Naive thymus-derived CD8-positive, alpha-beta T cell (primary cell): Measurements from ENCODE around the gene FRS2. TPM values are rescaled to one million over a fixed set of nuclear protein-coding genes. Genes with fewer than 3 reads are reported as not detected.

Source experiments
- ATAC-seq, 2 donors: fragments of 150-1000 bp; cut with Tn5 transposase in 1 of 2; sonication (Bioruptor Pico), chemical (Tn5 transposase) in 1 of 2; 1 replicate in 1 of 2; 2 replicates in 1 of 2; pipeline ENCODE4 v1.10.0; 2021; ENCODE audit warnings: mild to moderate bottlenecking in 2 of 2, moderate library complexity in 2 of 2
- POLR2A ChIA-PET: fragments of 350-600 bp; sonication (Branson Sonifier 250); formaldehyde crosslinking; loops from one replicate; lab custom pipeline; 2021; ENCODE audit warnings: antibody characterized with exemption; lab: Charles Lee
- DNase-seq, 10 donors: peaks; one replicate each; pipeline versions ENCODE4 v3.0.0 to v3.0.0-alpha.2; 2020 to 2022
- H3K27ac Mint-ChIP-seq, 10 donors: one replicate each; pipeline ENCODE4 v1.8.0; 2020 to 2022; ENCODE audit warnings: mild to moderate bottlenecking in 10 of 10, mixed read lengths in 10 of 10, moderate library complexity in 4 of 10, inconsistent platforms in 1 of 10
- H3K27me3 Mint-ChIP-seq, 5 donors: one replicate each; pipeline ENCODE4 v1.8.0; 2021 to 2022; ENCODE audit warnings: mixed read lengths in 5 of 5
- H3K36me3 Mint-ChIP-seq, 3 donors: one replicate each; pipeline ENCODE4 v1.8.0; 2020 to 2022; ENCODE audit warnings: mixed read lengths in 3 of 3, mild to moderate bottlenecking in 2 of 3, inconsistent platforms in 1 of 3
- H3K4me1 Mint-ChIP-seq, 4 donors: one replicate each; pipeline ENCODE4 v1.8.0; 2021 to 2022; ENCODE audit warnings: mixed read lengths in 4 of 4
- H3K4me3 Mint-ChIP-seq, 10 donors: one replicate each; pipeline ENCODE4 v1.8.0; 2020 to 2022; ENCODE audit warnings: mild to moderate bottlenecking in 10 of 10, mixed read lengths in 10 of 10, moderate library complexity in 6 of 10, inconsistent platforms in 1 of 10
- H3K9me3 Mint-ChIP-seq, 9 donors: one replicate each; pipeline ENCODE4 v1.8.0; 2020 to 2022; ENCODE audit warnings: mixed read lengths in 9 of 9, mild to moderate bottlenecking in 3 of 9, inconsistent platforms in 1 of 9, moderate library complexity in 1 of 9
- polyA plus RNA-seq, 3 donors: library from polyadenylated mRNA; unstranded; fragments of 300-500 nt; fragmentation: Illumina TruSeq; gene quantifications; one replicate each; pipeline ENCODE4 v1.2.3, GENCODE V29; 2021
- total RNA-seq, 8 experiments: library from RNA in 2 of 8; stranded (reverse) in 2 of 8; gene quantifications; one replicate each; pipeline ENCODE4 v1.2.3 and lab custom pipeline; 2021 to 2026

Gene FRS2
- total and polyA plus RNA-seq, 5 experiments from 2014 or later: 11.1 to 33.5 (median 12.3) TPM

DNA sequence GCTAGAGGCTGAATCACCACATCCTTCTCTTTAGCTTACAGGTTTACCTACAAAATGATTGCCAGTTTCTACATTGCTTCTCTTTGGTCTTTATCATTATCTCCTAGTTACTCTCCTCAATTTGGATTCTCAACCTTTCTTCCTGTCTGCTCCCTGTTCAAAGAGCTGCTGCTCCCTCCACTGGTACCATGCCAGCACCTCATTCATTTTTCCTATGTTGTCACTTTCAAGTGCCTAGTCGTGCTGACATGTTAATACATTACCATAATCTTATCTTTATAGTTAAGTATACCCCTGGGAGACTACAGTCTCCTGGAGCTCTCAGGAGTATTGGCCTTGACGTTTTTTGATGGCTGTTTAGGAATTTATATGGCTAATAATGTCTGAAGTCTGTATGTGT, 14.2 kb downstream of the FRS2 start:
- Mint-ChIP-seq H3K4me3 (peak overlapping the region in 7 of 10 donors; percentile 2 to 55 (median 41)), H3K27ac (peak overlapping the region in 5 of 10 donors; percentile 13 to 61 (median 45)), H3K4me1 (peaks cover 30 to 74% (median 66%) of the 10 kb centered on the region in 4 donors), H3K9me3 (peaks cover 0 to 12% (median 2%) of the 10 kb centered on the region in 9 donors), H3K27me3 (no peaks in the 10 kb centered on the region), H3K36me3 (peaks cover 10 to 36% (median 24%) of the 10 kb centered on the region in 3 donors)
- POLR2A ChIA-PET: interaction anchor here (1.7 kb wide), 1 partner anchor 14 kb away, joined by 5 read pairs; no protein-coding TSS in a partner anchor
- DNase-seq (no peak), ATAC-seq (no peak)

DNA sequence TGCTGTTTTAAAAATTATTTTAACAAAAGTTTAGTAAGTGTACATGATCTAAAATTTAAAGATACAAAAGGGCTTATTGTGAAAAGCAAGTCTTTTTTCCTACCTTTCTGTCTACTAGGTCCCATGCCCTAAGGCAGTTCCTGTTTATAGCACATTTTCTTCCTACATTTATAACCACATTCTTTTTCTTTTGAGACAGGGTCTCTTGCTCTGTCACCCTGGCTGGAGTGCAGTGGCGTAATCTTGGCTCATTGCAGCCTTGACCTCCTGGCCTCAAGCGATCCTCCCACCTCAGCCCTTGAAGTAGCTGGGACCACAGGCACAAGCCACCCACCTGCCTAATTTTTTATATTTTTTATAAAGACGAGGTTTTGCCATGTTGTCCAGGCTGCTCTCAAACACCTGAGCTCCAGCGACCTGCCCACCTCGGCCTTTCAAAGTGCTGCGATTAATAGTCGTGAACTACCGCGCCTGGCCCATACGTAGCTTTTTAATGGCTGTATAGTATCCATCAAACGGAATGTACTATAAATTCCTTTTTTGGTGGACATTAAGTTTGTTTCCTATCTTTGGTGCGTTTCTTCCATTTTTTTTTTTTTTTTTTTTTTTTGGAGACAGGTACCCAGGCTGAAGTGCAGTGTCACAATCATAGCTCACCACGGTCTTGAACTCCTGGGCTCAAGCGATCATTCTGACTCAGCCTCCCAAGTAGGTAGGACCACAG, 20.9 kb downstream of the FRS2 start:
- POLR2A ChIA-PET: interaction anchor here (0.7 kb wide), 1 partner anchor 72 kb away, joined by 7 read pairs; no protein-coding TSS in a partner anchor
- no peak for ATAC-seq
- Mint-ChIP-seq H3K36me3 (peaks cover 15 to 45% (median 29%) of the 10 kb centered on the region in 3 donors), H3K4me1 (peaks cover 22 to 57% (median 42%) of the 10 kb centered on the region in 4 donors), H3K4me3 (no peak overlapping the region), H3K27me3 (no peaks in the 10 kb centered on the region), H3K9me3 (peaks cover 0 to 12% (median 2%) of the 10 kb centered on the region in 9 donors), H3K27ac (peak overlapping the region in 2 of 10 donors; percentile 4 to 61)
- no peak for DNase-seq

DNA sequence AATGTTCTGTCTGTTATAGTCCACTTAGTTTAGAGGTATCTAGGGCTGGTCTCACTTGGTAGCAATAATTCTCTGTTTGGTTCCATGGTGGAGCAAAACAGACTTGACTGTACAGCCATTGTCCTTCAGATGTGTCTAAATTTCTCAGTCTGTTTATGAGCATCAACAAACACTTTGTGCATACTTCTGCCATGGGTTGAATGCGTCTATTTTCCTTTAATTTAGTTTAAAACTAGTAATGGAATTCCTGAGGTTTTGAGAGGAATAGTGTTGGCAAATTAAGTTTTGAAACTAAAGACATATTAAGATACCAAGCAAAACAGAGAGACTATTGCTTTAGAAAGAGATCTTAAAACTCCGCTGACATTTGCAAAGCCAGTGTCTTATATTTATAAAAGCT, 22.6 kb downstream of the FRS2 start:
- H3K9me3 Mint-ChIP-seq: peaks cover 0 to 2% (median 0%) of the 10 kb centered on the region in 9 donors
- H3K36me3 Mint-ChIP-seq: peaks cover 7 to 30% (median 12%) of the 10 kb centered on the region in 3 donors
- H3K27ac Mint-ChIP-seq: peak overlapping the region in 1 of 10 donors; percentile 13
- POLR2A ChIA-PET: no interaction called here
- no peak overlapping the region for H3K4me3 Mint-ChIP-seq
- H3K27me3 Mint-ChIP-seq: no peaks in the 10 kb centered on the region
- H3K4me1 Mint-ChIP-seq: peaks cover 28 to 56% (median 43%) of the 10 kb centered on the region in 4 donors
- DNase-seq: no peak
- no peak for ATAC-seq

DNA sequence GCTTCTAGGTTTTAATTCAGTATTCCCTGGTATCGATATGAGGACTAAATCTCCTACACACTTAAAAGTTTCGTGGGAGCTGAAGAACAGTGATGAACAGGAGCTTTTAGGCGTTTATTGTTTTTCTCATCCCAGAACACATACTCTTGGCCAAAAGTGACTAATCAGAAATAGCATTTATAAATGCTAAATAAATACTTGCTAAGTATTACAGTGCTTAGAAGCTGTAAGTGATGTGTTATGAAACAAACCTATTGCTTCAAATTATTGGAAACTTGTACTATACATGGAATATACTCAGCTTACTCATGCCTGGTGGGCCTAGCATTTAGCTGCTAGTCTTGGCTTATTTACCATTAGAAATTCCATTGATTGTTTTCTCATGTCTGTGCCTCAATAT, 24.9 kb downstream of the FRS2 start:
- Mint-ChIP-seq H3K27ac (peak overlapping the region in 1 of 10 donors; percentile 15), H3K4me3 (no peak overlapping the region), H3K9me3 (no peaks in the 10 kb centered on the region), H3K4me1 (peaks cover 32 to 61% (median 47%) of the 10 kb centered on the region in 4 donors), H3K27me3 (no peaks in the 10 kb centered on the region), H3K36me3 (peaks cover 5 to 23% (median 9%) of the 10 kb centered on the region in 3 donors)
- DNase-seq (no peak), ATAC-seq (no peak)
- POLR2A ChIA-PET: no interaction called here

DNA sequence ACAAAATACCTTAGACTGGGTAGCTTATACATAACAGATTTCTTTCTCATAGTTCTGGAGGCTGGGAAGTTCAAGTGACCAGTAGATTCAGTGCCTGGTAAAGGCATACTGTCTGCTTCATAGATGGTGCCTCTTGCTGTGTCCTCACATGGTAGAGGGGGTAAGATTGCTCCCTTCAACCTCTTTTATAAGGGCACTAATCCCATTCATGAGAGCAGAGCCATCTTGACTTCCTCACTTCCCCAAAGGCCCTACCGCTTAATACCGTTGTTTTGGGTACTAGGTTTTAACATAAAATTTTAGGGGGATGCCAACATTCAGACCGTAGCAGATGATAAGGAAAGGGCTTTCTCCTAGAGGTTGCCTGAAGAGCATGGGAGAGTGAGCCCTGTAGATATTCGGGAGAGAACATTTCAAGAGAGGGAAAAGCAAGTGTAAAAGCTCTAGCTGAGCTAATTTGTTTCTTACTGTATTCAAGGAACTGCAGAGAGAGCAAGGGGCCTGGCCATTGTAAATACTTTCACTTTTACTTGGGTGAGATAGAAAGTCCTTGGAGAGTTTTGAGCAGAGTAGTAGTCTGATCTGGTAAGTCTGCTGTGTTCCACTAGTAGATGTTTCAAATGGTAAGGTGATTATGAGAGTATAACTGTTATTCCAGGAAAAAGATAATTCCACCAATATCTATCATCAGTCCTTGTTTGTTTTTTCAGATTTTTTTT, 27.3 kb downstream of the FRS2 start:
- DNase-seq (no peak), ATAC-seq (peak; percentile 39 to 67)
- POLR2A ChIA-PET: no interaction called here
- no peaks in the 10 kb centered on the region for H3K27me3 Mint-ChIP-seq
- no peaks in the 10 kb centered on the region for H3K9me3 Mint-ChIP-seq
- peak overlapping the region; percentile 13 to 57 (median 26) for H3K4me3 Mint-ChIP-seq
- peak overlapping the region in 9 of 10 donors; percentile 23 to 82 (median 60) for H3K27ac Mint-ChIP-seq
- H3K36me3 Mint-ChIP-seq: peaks cover 0 to 21% (median 2%) of the 10 kb centered on the region in 3 donors
- H3K4me1 Mint-ChIP-seq: peaks cover 35 to 65% (median 50%) of the 10 kb centered on the region in 4 donors

DNA sequence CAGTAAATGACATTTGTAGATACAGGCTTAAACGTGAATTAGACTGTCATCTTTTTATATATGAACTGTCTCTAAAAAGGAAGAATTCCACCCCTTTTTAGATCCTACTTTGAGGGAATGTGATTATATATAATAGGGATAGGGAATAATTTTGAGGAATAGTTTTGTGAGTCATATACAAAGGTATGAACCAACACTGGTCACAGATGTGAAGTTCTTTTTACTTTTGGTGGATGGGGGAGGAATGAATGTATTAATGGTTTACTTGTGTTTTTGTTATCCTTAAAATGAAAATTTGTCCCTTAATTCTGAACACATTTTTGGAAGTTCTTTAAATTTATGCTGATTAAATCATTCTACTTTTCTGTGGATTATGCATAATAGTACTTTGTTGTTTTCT, 30.4 kb downstream of the FRS2 start:
- Mint-ChIP-seq H3K27me3 (no peaks in the 10 kb centered on the region), H3K4me3 (no peak overlapping the region), H3K9me3 (no peaks in the 10 kb centered on the region), H3K4me1 (peaks cover 42 to 77% (median 63%) of the 10 kb centered on the region in 4 donors), H3K27ac (no peak overlapping the region), H3K36me3 (peaks cover 0 to 16% (median 4%) of the 10 kb centered on the region in 3 donors)
- no peak for DNase-seq
- POLR2A ChIA-PET: no interaction called here
- no peak for ATAC-seq

DNA sequence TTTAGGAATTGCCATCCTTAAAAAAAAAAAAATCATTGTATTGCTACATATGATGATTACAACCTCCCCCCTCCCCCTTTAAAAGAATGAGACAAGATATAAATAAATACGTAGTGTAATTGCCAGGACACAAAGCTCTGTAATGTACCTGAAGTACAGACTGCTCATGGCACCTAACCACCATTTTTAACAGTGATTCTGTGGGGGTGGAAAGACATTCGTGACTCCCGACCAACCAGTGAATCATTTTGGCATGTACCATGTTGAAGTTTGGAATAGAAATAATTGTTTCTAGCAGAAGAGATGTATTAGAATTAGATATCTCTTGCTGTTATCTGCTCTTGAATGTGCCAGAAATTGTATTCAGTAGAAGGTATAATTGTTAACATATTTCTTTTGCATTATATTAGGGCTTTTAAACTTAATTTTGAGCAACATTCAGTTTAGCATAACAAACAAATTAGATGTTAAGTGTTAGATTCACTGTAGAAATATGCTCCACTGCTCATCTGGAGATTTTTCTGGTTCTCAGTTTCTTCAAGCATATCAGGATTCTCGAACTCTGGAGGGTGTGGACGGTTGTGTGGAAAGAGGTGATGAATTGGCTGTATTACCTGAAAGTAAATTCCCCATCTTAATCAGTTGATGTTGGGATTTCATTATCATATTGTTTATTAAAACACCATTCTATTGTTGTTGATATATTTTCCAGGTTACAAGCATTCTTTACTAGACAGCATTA, 31.1 kb downstream of the FRS2 start:
- Mint-ChIP-seq H3K36me3 (peaks cover 0 to 16% (median 2%) of the 10 kb centered on the region in 3 donors), H3K27me3 (no peaks in the 10 kb centered on the region), H3K4me1 (peaks cover 42 to 78% (median 64%) of the 10 kb centered on the region in 4 donors), H3K27ac (no peak overlapping the region), H3K4me3 (no peak overlapping the region), H3K9me3 (no peaks in the 10 kb centered on the region)
- no peak for DNase-seq
- POLR2A ChIA-PET: no interaction called here
- ATAC-seq: no peak

DNA sequence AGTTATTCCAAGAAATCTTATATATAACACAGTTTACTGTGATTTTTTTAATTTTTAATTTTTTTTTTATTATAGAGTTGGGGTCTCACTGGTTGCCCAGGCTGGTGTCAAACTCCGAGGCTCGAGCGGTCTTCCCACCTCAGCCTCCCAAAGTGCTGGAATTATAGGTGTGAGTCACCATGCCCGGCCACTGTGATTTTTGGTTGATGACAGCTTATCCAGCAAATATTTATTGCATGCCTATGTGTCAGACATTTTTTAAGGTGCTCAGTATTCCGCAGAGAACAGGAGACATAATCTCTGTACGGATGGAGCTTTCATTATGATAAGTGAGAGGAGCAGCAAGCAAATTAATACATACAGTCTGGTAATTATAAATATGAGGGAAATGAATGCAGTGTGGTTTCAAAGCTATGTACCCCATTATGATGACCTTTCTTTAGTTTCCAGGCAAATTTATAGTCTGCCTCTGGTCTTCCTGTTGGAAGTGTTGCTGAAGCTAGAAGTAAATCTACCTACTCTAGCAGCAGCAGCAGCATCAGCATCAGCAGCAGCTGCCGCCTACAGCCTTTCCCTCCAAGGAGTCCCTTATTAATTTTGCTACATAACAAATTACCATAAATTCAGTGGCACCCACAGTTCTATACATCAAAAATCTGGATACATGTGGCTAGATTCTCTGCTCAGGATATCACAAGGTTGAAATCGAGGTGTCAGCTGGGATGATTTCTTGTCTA, 32.3 kb downstream of the FRS2 start:
- DNase-seq (no peak), ATAC-seq (no peak)
- no peak overlapping the region for H3K4me3 Mint-ChIP-seq
- H3K9me3 Mint-ChIP-seq: no peaks in the 10 kb centered on the region
- POLR2A ChIA-PET: no interaction called here
- H3K4me1 Mint-ChIP-seq: peaks cover 34 to 72% (median 61%) of the 10 kb centered on the region in 4 donors
- H3K36me3 Mint-ChIP-seq: peaks cover 0 to 19% (median 2%) of the 10 kb centered on the region in 3 donors
- no peak overlapping the region for H3K27ac Mint-ChIP-seq
- H3K27me3 Mint-ChIP-seq: no peaks in the 10 kb centered on the region

DNA sequence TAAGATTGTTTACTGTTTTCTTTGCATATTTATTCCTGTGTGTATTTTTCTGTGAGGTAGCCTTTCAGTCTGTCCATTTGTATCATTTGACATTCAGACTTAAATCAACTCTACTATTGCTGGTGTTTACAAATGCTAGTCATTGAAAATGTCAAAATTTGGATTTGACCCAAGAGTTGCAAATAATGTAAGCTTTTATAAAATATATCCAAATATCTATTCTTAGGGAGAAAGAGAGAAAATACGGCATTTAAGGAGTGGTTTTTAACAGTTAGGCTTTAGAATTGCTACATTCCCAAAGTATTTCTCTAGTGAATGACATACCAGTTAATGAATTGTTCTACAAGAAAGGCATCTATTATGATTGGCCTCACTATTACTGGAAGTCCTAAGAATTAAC, 37.9 kb downstream of the FRS2 start:
- H3K4me3 Mint-ChIP-seq: no peak overlapping the region
- DNase-seq (no peak), ATAC-seq (no peak)
- POLR2A ChIA-PET: no interaction called here
- H3K27me3 Mint-ChIP-seq: no peaks in the 10 kb centered on the region
- H3K36me3 Mint-ChIP-seq: peaks cover 0 to 13% (median 2%) of the 10 kb centered on the region in 3 donors
- H3K9me3 Mint-ChIP-seq: no peaks in the 10 kb centered on the region
- peak overlapping the region in 1 of 10 donors; percentile 13 for H3K27ac Mint-ChIP-seq
- peaks cover 25 to 77% (median 62%) of the 10 kb centered on the region in 4 donors for H3K4me1 Mint-ChIP-seq

DNA sequence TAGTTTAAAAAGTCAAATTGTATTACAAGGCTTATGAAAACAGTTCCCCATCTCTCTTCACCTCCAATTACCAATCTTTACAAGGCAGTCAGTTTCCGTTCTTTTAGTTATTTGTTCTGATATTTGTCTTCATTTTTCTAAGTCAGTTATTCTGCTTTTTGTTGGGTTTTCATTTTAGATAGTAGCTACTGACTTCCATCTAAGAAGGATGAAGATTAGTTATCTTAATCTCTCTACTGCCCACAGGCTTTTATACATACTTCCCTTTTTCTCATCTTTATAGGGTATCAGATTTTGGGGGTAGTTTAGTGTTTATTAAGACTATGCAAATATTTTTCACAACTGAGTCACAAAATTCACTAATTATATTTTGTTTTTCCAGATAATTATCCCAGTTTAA, 38.4 kb downstream of the FRS2 start:
- Mint-ChIP-seq H3K9me3 (no peaks in the 10 kb centered on the region), H3K27me3 (no peaks in the 10 kb centered on the region), H3K36me3 (peaks cover 0 to 8% (median 2%) of the 10 kb centered on the region in 3 donors), H3K4me3 (peak overlapping the region in 1 of 10 donors; percentile 52), H3K4me1 (peaks cover 22 to 75% (median 61%) of the 10 kb centered on the region in 4 donors), H3K27ac (peak overlapping the region in 2 of 10 donors; percentile 0 to 78)
- ATAC-seq (no peak), DNase-seq (no peak)
- POLR2A ChIA-PET: no interaction called here

DNA sequence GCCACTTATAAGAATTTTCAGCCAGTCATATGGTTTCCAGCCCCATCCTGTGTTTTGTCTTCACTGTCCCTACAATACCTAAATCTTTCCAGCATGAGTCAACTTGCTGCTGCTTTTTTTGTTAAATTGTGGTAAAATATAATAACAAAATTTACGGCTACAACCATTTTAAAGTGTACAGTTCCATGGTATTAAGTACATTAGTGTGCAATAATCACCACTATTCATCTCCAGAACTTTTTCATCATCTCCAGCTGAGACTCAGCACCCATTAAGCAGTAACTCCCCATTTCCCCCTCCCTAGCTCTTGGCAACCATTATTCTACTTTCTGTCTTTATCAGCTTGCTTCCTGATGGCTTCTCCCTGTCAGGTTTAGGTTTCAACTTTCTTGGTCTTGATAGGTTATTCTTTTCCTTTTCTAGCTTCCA, 39.1 kb downstream of the FRS2 start:
- H3K4me1 Mint-ChIP-seq: peaks cover 20 to 78% (median 63%) of the 10 kb centered on the region in 4 donors
- no peaks in the 10 kb centered on the region for H3K9me3 Mint-ChIP-seq
- H3K27ac Mint-ChIP-seq: peak overlapping the region in 4 of 10 donors; percentile 8 to 58 (median 37)
- H3K36me3 Mint-ChIP-seq: peaks cover 0 to 10% (median 0%) of the 10 kb centered on the region in 3 donors
- no peaks in the 10 kb centered on the region for H3K27me3 Mint-ChIP-seq
- POLR2A ChIA-PET: no interaction called here
- H3K4me3 Mint-ChIP-seq: peak overlapping the region in 2 of 10 donors; percentile 48 to 57
- DNase-seq (no peak), ATAC-seq (no peak)
